HG02943 (cell line): ENCODE measurements around the gene SCRN1.
A peak's percentile ranks its signal among the peaks of the same experiment; 100 is the strongest.
"Not testable (repeated sequence)": the region's sequence is repeated elsewhere in the genome, so short reads cannot be mapped to it uniquely, and the experiment has no call there.

Experiments
- ATAC-seq: cut with Tn5 transposase; IDR thresholded peaks from one replicate; pipeline ENCODE4 v1.9.1; 2021; ENCODE audit warnings: mild to moderate bottlenecking, low read depth, moderate library complexity; ENCODE audit not compliant: unreplicated experiment

The SCRN1 gene

DNA sequence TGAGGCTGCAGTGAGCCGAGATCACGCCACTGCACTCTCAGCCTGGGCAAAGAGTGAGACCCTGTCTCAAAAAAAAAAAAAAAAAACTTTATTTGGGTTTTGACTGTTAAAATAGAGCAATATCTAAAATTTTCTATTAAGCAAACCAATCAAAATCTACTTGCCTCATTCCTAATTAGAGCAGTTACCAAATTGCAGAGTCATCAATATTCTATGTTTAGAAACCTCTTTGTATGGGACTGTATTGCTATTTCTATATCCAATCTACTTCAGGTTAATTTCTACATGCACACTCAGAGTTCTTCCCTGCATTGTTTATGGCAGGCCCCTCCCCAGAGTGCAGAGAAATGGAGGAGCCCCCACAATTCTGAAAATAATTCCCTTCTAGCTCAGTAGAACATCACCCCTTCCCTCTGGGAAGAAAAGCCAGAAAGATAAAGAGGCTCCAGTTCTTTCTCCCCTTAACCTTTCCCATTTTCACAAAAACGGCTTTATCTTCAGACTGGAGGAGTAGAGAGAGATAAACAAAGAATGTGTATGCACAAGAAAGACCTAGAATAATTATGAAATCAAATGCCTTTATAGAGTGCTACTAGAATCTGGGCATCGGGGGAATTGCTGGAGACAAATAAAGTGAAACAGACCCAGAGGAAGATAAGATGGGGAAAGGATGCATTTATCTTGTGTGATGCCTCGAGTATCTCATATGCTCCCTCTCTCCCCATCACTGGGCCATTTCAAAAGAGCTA lies 17.9 kb downstream of the SCRN1 start:
- no peak for ATAC-seq

GRCh38 chr7:29970158-29970557 lies 19.4 kb downstream of the SCRN1 start:
- ATAC-seq = no peak

GRCh38 chr7:29969738-29970137 lies 19.9 kb downstream of the SCRN1 start:
- no peak for ATAC-seq

- no peak for ATAC-seq
These were observed 20.8 kb downstream of the SCRN1 start for GRCh38 chr7:29968683-29969395.

DNA sequence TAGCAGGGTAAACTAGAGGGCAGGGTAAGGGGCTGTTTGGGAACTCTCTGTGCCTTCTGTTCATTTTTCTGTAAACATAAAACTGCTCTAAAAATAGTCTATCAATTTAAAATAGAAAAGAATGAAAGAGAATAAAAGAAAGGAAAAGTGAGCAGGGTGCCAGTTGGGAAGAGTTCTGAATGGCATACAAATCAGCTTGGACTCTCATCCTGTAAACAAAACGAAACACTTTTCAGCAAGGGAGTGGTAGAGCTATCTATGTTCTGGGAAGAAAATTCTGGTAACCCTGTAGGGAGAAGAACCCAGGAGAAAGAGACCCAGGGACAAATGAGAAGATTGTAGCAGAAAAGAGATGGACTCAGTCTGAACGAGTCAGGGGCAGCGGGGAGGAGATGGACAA lies 24.6 kb downstream of the SCRN1 start:
- ATAC-seq = no peak

- no peak for ATAC-seq
These were observed 27.6 kb downstream of the SCRN1 start for GRCh38 chr7:29962035-29962434.

DNA sequence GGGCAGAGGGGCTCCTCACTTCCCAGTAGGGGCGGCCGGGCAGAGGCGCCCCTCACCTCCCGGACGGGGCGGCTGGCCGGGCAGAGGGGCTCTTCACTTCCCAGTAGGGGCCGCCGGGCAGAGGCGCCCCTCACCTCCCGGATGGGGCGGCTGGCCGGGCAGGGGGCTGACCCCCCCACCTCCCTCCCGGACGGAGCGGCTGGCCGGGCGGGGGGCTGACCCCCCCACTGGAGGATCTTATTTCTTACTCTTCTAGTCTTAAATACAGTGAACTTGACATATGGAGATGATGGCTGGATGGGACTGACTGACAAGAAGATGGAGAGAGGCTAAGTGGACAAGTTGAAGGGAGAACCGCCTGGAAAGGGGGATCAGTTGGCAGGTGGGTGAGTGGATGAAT lies 28.0 kb downstream of the SCRN1 start:
- ATAC-seq = not testable (repeated sequence)

- ATAC-seq = no peak
These were observed 30.8 kb downstream of the SCRN1 start for GRCh38 chr7:29958667-29959358.

DNA sequence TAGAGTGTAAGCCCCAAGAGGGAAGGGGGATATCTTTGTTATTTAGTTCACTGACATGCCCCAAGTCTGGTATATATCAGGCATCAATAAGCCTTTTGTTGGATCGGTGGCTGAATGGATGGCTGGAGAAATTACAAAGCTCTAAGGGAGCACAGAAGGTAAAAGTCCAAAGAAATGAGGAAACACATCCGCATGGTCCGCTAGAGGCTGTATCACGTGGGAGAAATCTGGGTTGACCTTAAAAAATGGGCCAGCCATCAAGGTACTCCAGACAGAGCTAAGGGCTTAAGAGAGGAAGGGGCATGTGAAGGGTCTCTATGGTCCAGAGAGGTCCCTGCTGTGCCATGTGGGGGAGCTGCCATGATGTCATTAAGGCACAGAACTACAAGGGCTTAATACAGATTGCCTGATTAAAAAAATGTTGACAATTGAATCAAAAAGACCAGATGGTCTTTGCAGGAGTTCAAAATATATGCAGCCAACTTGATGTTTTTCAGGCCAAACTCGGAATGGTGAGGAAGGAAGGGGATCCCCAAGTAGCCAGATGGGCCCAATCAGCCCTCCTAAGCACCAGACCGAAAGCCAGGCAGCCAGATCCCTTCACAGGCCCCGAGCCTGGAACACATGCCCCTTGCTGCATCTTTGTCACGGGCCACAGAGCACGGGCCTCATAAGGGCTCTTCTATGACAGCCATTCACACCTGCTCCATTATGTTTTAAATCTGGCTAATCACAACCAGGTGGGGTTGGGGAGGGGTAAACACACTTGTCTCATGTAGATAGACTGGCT lies 31.9 kb downstream of the SCRN1 start:
- no peak for ATAC-seq

DNA sequence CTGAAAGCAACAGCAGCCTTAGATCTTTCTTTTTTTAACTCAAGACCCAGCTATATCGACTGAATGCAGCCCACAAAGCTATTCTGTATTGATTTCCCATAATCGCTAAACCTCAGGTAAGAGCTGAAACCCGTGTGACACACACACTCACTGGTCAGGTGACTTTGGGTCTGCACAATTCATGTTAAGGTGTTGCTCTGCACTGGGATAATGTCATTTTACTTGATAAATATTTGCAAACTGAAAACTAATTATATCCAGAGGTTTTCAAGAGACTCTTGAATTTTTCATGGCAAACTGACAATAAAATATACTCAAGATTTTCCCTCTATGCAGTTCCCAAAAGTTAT lies 33.1 kb downstream of the SCRN1 start:
- peak; percentile 26 for ATAC-seq

- peak; percentile 79 for ATAC-seq
These were observed 33.7 kb downstream of the SCRN1 start for GRCh38 chr7:29955799-29956486.

DNA sequence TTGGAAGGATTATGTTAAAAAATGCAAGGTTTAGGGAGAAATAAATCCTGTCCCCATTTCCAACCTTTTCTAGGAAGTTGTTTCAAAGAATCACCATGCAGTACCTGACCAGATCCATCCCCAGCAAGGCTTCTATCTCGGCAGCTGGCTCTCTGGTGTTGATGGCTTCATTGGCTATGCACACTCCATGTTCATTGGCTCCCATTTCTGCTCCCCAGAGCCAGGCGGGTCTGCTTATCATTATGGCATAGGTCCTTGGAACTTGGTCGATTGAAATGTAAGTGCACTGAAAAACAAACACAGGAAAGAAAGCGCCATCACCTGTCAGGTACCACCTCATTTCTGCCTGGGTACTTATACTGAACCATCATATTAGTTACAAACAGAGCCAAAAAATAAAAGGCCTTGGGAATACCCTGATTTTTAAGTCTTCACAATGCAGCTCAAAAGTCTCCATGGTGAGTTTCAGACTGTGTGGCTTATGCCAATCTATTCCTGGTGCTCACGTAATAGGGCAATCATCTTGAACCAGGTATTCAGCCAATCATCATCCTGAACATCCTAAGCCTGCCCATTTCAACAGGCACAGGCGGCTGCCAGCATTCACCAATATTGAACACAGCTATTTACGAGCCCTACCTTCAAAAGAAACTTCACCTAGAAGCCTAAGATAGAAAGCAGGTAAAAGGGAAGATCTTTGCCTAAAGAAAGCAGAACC lies 34.4 kb downstream of the SCRN1 start:
- no peak for ATAC-seq

GRCh38 chr7:29953726-29954347 lies 35.8 kb downstream of the SCRN1 start:
- ATAC-seq = no peak

GRCh38 chr7:29951206-29951605 lies 38.4 kb downstream of the SCRN1 start:
- ATAC-seq = no peak

DNA sequence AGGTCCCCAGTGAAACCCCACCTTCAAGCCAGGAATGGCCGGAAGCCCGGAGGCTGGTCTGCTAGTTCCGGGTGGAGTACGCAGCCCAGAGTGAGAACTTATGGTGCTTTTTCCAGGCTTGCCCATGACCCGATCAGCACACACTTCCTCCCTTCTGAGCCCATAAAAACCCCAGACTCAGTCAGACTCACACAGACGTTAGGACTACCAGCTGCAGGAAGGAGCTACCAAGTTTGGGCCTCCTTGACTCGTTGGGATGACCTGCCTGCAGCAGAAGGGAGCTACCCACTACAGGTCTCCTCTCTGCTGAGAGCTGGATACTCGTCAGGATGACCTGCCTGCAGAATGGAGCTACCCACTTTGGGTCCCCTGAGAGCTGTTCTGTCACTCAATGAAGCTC lies 39.1 kb downstream of the SCRN1 start:
- ATAC-seq = no peak

DNA sequence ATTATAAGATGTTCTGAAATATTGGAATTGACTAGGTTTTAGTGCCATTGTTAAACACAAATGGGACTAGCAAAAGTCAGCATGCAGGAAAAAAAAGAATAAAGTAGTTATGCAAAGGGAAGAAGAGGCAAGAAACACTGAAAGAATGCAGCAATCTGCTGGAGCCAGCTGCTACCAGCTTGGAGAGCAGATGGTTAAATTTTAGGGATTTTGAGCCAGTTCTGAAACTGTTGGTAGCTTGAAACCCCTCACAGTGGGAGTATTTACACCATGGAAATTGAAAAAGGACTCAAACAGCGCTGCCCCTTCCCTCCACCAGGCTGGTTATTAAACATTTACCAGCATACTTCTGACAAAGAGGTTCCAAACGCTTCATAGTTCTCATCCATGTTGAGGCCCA lies 41.0 kb downstream of the SCRN1 start:
- no peak for ATAC-seq

- ATAC-seq = no peak
These were observed 43.0 kb downstream of the SCRN1 start for GRCh38 chr7:29946428-29947186.

DNA sequence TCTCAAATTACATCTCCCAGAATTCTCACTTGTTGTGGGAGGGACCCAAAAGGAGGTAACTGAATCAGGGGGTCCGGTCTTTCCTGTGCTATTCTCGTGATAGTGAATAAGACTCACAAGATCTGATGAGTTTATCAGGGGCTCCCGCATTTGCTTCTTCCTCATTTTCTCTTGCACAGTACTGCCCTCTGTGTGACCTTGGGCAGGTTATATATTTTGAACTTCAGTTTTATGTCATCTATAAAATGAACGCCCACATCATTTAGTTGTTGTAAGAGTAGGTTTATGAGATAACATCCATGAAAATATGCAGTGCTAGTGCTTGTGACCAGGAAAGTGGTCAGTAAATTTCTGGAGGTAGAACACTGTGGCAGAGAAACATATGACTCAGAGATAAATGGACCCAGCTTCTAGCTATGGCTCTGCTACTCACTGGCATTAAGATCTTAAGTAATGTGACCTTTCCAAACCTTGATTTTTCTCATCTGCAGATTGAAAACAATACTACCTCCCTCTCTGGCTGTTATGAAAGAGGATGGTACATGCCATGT lies 44.3 kb downstream of the SCRN1 start:
- ATAC-seq = no peak
